CD4-positive, alpha-beta T cell treated with Interferon gamma for 1 hour (primary cell): Measurements from ENCODE around the gene WASF1.

Source experiments
- DNase-seq: peaks from one replicate; pipeline ENCODE4 v3.0.0-alpha.2; 2020

Gene WASF1

DNA sequence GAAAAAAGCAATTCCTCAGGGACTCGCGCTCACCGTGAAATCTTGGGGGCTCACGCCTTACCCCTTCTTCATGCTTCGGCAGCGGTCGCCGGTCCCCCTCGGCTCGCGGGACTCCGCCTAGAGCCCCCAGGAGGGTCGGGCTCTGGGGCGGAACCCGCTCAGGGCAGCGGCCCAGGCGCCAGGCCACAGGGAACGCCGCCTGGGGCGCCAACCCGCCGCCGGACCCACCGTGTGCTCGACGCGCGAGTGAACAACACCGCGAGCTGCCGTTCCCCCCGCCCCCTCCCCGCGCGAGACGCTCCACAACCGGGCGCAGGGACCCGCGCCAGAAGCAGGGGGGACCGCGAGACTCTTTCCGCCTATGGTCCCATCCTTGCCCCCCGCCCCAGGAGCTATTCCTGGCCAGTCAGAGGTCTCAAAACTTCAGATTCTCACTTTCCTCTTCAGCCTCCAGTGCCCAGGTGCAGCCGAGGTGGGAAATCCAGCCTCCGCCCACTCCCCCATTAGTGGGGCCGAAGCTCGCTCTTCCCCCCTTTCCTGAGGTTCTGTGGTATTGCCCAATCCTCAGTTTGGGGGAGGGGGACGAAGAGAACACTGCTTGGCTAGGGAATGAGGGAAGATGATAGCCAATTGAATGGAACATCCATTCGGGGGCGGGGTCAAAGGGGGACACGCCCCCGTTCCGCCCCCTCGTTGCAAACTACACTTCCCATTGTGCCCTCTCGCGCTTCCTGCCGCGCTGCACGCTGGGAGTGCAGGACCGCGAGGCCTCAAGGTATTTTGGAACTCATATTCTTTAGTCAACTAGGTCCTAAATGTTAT lies at the start of gene WASF1:
Gene WASF1, minus strand, starts transcription at position 265 of the 822 bp plus-strand sequence. CDS start 52,069 bp downstream, outside the sequence.
- DNase-seq = peak; percentile 92

DNA sequence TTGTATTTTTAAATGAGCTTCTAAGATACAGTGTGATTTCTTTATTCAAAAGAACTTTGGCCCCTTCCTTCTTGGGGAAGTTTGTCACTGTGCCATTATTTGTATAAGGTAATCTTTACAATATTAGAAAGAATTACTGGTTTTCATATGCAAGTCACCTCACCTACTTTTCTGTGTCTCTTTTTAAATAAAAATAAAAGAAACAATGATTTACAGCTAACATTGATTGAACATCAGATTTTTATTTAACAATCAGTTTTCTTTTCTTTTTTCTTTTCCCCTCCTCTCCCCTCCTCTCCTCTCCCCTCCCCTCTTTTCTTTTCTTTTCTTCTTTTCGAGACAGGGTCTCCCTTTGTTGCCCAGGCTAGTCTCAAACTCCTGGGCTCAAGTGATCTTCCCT lies 46.8 kb upstream of the WASF1 start:
- no peak for DNase-seq

DNA sequence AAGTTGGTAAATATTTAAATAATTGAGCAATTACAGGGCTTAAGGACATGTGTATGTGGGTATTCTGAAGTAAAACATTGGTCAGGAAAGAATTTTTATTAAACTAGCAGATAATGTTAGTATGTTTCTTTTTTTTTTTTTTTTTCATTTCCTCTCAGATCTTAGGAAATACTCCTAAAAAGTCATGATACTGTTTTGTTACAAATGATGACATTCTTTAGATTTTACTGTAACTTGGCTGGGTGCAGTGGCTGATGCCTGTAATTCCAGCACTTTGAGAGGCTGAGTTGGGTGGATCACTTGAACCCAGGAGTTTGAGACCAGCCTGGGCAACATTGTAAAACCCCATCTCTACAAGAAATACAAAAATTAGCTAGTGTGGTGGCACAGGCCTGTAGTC lies 42.3 kb upstream of the WASF1 start:
- DNase-seq = no peak

DNA sequence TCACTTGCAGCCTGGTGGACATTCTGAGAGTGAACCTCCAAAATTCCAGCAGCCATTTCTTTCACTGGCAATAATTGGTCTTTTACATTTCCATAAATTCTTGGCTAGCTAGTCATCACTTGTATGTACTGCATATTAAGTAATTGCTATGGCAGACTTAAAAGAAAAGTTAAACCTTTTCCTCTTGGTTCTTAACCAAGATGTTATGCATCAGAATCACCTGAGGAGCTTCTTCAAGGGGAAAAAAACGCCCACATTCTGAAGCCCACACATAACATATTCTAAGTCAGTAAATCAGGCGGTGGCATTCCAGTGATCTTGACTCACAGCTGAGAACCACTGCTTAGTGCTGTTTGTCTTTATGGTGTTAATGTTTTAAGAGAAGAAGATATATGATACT lies 37.8 kb upstream of the WASF1 start:
- no peak for DNase-seq

DNA sequence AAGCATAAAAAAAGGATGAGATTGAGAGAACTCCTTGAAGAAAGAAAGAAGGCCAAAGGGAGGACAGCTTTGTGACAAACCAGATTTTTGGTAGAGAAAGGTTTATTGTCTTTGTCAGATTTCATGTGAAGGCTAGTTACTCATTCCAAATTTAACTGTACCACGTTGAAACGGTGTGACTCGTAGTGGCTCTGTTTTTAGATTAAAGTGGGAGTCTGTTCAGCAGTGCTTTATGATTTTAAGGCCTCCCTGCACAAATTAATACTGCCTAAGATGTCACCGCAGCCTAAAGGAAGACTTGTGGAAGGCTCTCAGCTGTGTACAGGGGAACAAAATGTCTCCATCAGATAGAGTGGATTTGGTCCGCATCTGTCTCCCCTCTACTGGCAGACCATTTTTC lies 36.7 kb upstream of the WASF1 start:
- DNase-seq = no peak

DNA sequence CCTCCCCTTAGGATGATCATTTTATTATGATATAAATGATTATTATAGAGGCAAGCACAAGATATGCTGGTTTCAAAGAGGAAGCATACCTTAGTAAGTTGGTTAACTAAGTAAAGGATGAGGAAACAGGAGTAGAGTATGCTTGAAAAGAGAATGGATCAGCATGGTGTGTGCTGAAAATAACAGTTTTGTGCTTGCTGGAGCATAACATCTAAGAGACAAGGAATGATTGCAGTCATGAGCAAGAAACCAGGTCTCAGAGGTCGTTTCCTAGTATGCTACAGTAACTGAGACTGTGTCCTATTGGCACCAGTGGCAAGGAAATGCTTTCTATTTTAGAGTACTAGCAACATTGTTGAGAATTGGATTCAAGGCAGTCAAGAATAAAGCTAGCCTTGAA lies 34.9 kb upstream of the WASF1 start:
- no peak for DNase-seq

DNA sequence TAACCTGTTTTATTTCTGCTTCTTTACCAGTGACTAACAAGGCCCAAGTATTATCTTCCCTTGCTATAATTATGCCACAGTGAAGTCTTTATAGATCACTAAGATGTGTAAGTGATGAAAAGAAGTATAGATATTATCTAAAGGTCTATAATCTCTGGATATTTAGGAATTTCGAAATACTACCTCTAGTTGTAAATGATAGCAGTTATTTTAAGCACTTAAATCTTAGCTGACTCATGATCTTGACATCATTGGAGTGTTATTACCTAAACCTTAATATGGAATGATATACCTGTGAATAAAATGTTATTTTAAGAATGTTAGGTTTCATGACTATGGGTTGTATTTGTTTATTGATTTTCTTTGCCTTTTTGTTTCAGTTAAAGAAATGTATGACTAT lies 32.3 kb upstream of the WASF1 start:
- DNase-seq = no peak

DNA sequence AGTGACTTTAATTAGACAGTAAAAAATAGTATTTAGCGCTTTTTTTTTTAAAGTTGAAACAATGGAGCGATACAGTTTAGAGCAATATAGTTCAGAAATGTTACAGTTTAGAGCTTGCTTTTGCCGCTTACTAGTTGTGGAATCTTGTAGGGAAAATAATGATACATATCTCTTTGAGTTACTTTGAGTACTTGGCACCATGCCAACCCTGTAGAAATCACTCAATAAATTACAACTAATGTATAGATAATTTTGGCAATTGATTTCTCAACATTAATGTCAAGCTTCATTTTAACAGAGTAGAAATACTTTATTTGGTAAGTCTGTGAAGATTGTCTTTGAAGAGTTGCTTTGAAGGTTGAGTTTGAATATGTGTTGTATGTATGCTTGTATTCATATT lies 28.2 kb upstream of the WASF1 start:
- DNase-seq = no peak

DNA sequence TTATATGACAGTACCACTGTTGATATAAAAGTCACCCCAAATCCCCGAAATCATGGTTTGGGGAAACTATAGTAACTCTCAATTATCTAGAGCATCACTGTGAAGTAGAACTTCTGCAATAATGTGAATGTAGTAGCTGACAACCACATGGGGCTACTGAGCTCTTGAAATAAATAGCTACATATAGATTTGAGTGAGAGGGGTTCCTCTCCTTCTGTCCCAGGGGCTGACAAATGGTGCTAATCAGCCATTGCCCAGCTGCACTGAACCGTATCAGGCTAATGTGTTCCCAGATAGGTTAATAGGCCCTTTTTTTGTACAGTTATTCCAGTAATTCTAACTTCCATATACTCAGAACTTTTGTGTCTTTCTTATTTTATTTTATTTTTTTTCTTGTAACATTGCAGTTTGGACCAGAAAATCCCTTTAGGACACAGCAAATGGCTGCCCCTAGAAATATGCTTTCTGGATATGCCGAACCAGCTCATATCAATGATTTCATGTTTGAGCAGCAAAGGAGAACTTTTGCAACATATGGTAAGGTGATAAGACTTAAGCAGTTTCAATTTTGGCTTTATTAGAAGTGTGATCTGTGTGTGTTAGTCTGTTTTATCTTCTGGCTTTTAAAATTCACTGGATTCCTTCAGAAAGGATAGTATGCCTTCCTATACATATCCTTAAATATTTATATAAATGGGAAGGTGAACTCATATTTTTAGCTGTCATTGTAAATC lies 21.8 kb upstream of the WASF1 start:
- no peak for DNase-seq

DNA sequence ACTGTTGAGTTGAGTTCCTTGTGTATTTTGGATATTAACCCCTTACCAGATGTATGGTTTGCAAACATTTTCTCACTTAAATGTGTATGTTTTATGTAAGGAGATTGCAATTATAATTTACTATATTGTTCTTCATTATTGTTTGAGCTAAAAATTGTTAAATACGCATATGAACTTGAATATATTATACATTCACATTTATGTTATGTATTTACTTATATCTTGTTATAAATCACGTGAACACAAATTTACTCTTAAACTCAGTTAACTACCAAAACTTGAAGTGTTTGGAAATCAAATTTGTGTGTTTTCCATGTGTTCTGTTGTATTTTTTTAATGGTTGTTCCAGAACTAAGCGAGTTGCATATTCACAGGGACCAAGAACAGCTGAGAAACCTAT lies 19.1 kb upstream of the WASF1 start:
- no peak for DNase-seq

DNA sequence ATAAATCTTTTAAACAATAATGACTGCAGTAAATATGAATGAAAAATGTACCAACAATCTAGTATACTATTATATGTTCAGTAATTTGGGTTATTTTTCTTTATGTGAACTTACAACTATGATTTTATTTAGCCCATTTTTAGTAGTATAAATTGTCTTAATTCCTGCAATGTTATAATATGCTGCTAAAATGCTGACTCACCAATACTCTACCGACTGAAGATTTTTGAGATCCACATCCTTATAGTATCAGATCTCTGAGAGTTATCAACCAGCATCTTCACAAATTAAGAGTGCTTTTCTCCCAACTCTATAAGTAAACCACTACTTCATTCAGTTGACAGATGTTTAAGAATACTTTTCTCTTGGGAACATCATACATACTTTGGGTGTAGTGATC lies 17.4 kb upstream of the WASF1 start:
- no peak for DNase-seq

DNA sequence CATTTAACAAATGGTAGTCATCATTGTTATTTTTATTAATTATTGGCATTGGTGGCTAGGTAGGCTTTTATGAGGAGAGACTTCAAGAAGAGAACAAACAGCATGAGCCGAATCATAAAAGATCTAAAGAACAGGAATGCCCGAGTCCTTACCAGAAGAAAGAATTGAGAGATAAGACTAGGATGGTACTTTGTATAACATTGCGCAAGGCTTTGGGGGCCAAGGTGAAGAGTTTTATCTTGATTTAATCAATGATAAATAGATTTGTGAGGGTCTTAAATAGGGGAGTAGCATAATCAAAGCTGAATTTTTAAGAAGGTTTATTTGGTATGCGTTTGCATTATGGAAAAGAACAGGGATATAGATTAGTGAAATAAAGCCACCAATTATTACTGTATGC lies 16.2 kb upstream of the WASF1 start:
- DNase-seq = no peak

DNA sequence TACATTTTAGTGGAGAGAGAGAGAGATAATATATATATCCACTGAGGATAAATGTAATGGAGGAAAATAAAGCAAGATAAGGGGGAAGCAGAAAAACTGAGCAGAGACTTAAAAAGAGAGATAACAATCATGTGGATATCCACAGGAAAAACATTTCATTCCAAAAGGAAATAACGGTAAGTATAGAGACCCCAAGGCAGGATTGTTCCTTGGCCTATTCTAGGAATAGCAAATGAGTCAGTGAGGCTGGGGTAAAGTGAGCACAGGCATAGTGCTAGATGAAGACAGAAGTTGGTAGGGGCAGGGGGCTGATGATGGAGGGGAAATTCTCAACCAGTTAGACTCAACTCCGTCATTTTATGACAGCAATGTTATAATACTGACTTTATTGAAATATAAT lies 12.0 kb upstream of the WASF1 start:
- DNase-seq = no peak

DNA sequence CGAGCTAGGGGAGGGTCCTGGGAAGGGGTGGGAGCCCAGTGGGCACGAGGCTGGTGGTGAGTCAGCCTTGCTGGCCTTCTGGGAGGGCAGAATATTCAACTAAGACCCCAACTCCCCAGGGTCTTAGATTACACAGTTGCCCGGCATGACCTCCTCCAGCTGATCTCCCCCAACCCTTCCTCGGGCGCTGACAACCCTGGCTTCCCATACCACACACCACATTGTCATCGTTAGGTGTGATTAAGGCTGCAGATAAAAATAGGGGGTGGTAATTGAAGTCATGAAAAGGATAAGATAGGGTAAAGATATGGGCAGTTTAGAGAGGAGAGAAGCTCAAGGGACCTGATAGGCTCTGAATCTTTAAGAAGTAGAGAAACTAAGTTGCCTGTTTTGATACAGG lies 11.3 kb upstream of the WASF1 start:
- no peak for DNase-seq

DNA sequence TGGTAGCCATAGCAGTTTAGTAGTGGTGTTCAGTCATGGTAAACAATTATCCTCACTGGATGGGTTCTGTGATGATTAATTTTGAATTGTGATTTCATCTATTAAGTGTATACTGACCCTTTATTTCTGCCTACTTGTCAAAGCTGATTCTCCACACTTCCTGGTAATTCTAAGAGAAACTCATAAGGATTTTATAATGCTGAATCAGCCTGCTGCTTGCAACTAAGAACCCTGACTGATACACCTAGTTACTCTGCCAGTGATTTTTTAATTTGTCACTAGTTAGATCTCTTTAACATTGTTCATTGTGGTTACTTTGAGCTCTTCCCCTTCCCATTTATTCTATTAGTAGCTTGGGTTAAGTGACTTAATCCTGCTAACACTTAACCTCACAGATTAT lies 9.3 kb upstream of the WASF1 start:
- no peak for DNase-seq

DNA sequence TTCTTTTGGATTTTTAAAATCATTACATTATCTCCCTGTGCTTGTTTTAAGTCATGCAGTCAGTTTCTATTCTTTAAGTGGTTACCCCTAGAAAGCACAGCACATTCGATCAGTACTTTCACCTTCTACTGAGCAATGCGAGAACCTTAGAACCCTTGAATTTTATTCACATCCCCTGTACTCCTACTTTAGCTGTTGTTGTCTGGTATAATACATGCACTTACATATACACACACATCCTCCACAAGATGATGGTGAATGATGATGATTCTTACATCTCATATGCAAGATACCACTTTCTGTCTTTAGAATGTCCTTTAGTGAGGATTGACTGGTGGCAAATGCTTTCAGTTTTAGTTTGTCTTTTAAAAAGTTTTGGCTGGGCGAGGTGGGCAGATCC lies 6.4 kb upstream of the WASF1 start:
- DNase-seq = no peak

DNA sequence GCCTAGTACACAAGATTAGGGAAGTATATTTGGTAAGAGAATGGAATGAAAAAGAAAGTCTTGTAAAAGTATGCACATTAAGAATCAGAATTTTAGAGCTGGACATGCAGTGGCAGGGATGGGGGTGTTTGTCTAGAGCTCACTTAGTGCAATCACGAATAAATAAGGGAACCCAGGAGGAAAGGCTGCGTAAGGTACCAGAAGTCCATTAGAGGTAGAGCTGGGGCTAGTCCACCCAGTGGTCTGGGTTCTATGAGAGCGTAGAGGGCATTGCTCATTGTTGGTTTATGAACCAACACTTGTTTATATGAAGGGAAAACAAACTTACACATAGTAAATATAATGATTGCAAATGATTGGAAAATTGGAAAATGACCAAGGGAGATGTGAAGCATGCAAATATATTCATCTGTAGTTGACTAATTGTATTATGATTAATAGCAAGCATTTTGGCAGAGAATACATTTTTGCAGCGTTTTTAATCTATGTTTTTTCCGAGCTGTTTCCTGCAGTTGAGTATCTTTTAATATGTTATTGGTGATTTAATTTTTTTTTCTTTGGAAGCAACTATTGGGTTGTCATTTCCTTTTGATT lies 3.9 kb upstream of the WASF1 start:
- DNase-seq = no peak

DNA sequence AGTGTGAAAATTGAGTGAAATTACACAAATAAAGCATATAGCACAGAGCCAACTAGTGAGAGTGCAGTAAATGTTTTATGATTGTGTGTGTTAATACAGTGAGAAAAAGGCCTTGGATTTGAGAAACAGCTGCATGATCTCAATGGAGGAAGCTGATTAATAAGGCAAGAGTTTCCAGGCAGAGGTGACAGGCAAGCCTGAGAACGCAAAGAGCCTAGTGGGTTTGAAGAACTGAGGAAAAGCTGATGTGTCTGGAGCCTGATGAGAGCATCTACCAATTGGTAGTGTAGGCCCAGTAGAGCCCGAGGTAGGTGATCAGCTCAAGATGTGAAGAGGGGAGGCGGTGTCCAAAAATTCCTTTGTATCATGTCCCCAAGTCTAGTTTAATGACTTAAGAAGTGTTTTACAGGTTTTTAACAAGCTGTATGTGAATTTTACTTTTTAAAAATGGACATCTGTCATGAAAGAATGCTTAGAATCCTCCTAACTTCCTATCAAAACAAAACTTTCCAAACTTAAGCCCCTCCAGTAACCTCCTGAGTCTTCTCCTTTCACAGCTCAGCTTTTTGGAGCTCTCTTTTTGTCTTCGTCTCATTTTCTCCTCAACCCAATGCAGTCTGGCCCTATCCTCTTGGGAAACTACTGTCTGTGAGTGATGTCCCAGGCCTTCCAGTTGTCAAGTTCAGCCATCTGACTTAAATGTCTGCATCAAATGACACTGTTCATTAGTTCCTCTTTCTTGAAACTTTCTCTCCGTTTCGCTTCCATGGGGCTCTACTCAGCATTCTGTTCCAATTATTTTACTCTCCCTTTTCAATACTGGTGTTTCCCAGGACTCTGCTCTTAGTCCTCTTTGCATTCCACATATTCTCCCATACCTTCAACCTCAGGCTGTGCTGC lies 1.9 kb upstream of the WASF1 start:
- DNase-seq = no peak

DNA sequence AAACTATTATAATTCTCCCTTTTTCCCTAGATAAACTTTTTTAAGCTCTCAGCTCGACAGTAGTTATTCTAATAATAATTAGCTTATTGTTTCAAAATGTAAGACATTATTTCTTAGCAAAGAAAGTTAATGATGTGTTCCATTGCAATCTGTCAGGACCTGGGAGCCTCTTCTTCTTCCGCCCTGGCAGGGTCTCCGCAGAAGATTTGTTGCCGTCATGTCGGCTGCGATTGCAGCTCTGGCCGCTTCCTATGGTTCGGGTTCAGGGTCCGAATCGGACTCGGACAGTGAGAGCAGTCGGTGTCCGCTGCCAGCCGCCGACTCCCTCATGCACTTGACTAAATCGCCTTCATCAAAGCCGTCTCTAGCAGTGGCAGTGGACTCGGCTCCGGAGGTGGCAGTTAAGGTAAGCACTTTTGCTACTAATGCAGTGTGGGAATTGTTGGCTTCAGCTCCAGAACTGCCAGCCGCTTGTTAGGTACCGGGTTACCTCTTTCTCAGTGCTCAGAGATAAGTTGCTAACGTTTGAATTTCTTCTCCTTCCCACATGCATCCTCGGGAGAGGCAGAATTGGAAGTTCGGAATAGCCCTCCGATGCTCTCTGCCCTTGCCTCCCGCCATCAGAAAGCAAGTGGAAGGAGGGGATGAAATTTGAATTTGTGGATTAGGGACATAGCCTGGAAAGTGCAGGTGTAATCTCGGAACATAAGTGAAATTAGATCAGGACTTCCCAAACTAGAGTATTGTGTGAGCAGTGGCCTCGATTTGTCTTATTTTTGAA lies 948 bp upstream of the WASF1 start, which contains the start of gene CDC40:
Gene CDC40, plus strand, starts transcription at position 200 of the 781 bp plus-strand sequence. Its CDS starts 18 bp downstream, at position 218.
- peak; percentile 49 for DNase-seq

DNA sequence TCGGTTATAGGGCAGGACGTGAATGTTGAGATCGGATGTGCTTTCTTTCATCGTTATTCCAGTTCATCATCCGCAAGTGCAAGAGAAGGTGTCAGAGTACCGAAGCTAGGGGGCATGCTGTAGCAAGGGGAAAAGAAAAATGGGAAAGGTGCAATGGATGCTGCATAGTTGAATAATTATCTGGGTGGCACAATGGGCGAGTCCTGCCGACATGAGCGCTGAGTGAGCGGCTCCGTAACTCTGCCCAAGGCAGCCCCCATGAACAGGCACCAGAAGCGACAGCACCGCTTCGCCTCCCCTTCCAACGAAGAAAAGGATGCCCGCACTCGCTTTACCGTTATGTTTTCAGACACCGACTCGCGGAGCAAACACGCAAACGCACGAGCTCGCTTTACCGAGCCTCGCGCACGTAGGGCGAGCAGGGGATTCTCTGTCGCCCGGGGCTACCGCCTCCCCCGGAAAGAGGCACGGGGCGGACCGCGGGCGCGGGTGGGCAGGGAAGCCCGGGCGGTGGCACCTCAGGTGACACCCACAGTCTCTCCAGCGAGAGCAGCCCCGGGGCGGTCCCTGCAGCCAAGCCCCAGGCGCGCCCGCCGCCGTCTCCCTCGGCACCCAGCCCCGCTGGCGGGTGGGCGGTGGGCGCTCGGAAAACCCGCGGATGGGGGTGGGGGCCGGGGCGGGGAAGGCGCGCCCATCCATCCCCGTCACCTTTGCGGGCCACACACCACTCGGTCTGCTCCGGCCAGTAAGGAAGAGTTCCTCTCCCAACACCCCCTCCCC lies 654 bp downstream of the WASF1 start:
- DNase-seq = peak; percentile 67

DNA sequence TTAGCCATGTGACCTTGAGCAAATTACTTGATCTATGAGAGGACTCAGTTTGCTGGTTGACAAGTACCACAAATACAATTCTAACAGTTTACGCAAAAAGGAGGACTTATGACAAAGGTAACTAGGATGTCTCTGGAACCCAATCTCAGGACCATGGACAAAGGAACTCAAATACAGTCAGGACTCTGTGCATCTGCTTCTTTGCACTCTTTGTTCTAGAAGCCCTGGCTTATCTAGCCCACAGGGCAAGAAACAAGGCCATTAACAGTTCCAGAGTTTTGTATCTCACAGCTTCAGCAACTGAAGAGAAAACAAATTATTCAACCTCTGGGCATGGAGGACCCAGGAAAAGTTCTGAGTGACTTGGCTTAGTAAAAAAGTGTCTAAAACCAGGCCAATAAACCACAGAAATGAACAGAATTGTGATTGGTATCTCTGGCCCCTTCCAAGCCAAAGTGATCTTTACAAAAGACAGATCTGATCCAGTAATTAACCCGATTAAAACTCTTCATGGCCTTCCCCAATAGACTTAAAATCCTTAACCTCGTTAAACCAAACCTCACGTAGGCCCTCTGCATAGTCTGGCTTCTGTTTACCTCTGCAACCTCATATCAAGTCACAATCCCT lies 5.9 kb downstream of the WASF1 start:
- DNase-seq = no peak
